ENCODE measurements around the gene STIM2.

GRCh38 chr4:27016551-27016950, 155.9 kb downstream of the STIM2 start:
- TF ChIP-seq CTCF (optimal IDR thresholded peaks at IDR 0.05 in 1 of 3, IDR thresholded peaks at IDR 0.05 in 1 of 3, conservative IDR thresholded peaks at IDR 0.05 in 1 of 3; ENCODE audit: extremely low read depth in 1 of 3, insufficient read depth in 2 of 3, low read length in 3 of 3) (no peak), EZH2 (IDR thresholded peaks at IDR 0.05; ENCODE audit: low read length) (no peak)

Measured in keratinocyte (primary cell).